Medulla oblongata (tissue), 1 donor: ENCODE results near the gene RICTOR.

Source experiments
- DNase-seq: peaks from one replicate; pipeline ENCODE4 v3.0.0-alpha.2; 2015; ENCODE audit errors: extremely low spot score

RICTOR gene

GRCh38 chr5:39074017-39074814 is at the start of gene RICTOR:
Gene RICTOR (minus strand): TSS chr5:39074399. CDS start chr5:39074377, 22 bp downstream.
- peak; percentile 92 for DNase-seq

GRCh38 chr5:39121922-39122321 is 47.7 kb upstream of the RICTOR start:
- no peak for DNase-seq

- DNase-seq: no peak
These were observed 47.1 kb upstream of the RICTOR start for GRCh38 chr5:39121315-39121714.

GRCh38 chr5:39120052-39120420 is 45.8 kb upstream of the RICTOR start:
- DNase-seq: no peak

GRCh38 chr5:39119404-39120051 is 45.3 kb upstream of the RICTOR start:
- DNase-seq: no peak

- DNase-seq: no peak
These were observed 44.4 kb upstream of the RICTOR start for GRCh38 chr5:39118638-39119037.

GRCh38 chr5:39117401-39117800 is 43.2 kb upstream of the RICTOR start:
- DNase-seq: no peak

GRCh38 chr5:39116344-39117170 is 42.4 kb upstream of the RICTOR start:
- DNase-seq: no peak

GRCh38 chr5:39115644-39116343 is 41.6 kb upstream of the RICTOR start:
- DNase-seq: no peak

- no peak for DNase-seq
These were observed 40.0 kb upstream of the RICTOR start for GRCh38 chr5:39114155-39114554.

GRCh38 chr5:39113354-39113953 is 39.3 kb upstream of the RICTOR start:
- no peak for DNase-seq

GRCh38 chr5:39109606-39110005 is 35.4 kb upstream of the RICTOR start:
- DNase-seq: peak; percentile 86

GRCh38 chr5:39108987-39109386 is 34.8 kb upstream of the RICTOR start:
- peak; percentile 32 for DNase-seq

GRCh38 chr5:39107350-39107749 is 33.2 kb upstream of the RICTOR start:
- DNase-seq: no peak

- no peak for DNase-seq
These were observed 32.1 kb upstream of the RICTOR start for GRCh38 chr5:39106322-39106721.

- no peak for DNase-seq
These were observed 30.0 kb upstream of the RICTOR start for GRCh38 chr5:39104221-39104620.

- no peak for DNase-seq
These were observed 28.5 kb upstream of the RICTOR start for GRCh38 chr5:39102684-39103155.

- no peak for DNase-seq
These were observed 26.7 kb upstream of the RICTOR start for GRCh38 chr5:39100851-39101396.

- DNase-seq: no peak
These were observed 26.2 kb upstream of the RICTOR start for GRCh38 chr5:39100301-39100850.

- no peak for DNase-seq
These were observed 25.6 kb upstream of the RICTOR start for GRCh38 chr5:39099831-39100230.

- DNase-seq: no peak
These were observed 19.2 kb upstream of the RICTOR start for GRCh38 chr5:39093352-39093751.
